ENCODE results near the gene GTF2F2.

GTF2F2 gene

GRCh38 chr13:45119991-45120864 lies at the start of gene GTF2F2:
Gene GTF2F2 (plus strand): TSS chr13:45120510. CDS start chr13:45120656, 146 bp downstream.
- DNase-seq = peak; percentile 39

GRCh38 chr13:45073809-45074208 lies 46.5 kb upstream of the GTF2F2 start:
- no peak for DNase-seq

GRCh38 chr13:45074721-45075120 lies 45.6 kb upstream of the GTF2F2 start:
- no peak for DNase-seq

- DNase-seq = no peak
Measured at GRCh38 chr13:45078003-45078402, 42.3 kb upstream of the GTF2F2 start.

GRCh38 chr13:45082964-45083363 lies 37.3 kb upstream of the GTF2F2 start:
- DNase-seq = no peak

GRCh38 chr13:45084515-45084914 lies 35.8 kb upstream of the GTF2F2 start:
- DNase-seq = no peak

- no peak for DNase-seq
Measured at GRCh38 chr13:45086484-45086883, 33.8 kb upstream of the GTF2F2 start.

- DNase-seq = no peak
Measured at GRCh38 chr13:45092663-45093062, 27.6 kb upstream of the GTF2F2 start.

- DNase-seq = no peak
Measured at GRCh38 chr13:45100573-45101262, 19.6 kb upstream of the GTF2F2 start.

GRCh38 chr13:45101327-45102018 lies 18.8 kb upstream of the GTF2F2 start:
- no peak for DNase-seq

GRCh38 chr13:45102136-45102507 lies 18.2 kb upstream of the GTF2F2 start:
- no peak for DNase-seq

GRCh38 chr13:45103449-45103848 lies 16.9 kb upstream of the GTF2F2 start:
- DNase-seq = no peak

- no peak for DNase-seq
Measured at GRCh38 chr13:45104261-45104660, 16.0 kb upstream of the GTF2F2 start.

GRCh38 chr13:45105895-45106294 lies 14.4 kb upstream of the GTF2F2 start:
- DNase-seq = no peak

- DNase-seq = no peak
Measured at GRCh38 chr13:45107539-45107938, 12.8 kb upstream of the GTF2F2 start.

- no peak for DNase-seq
Measured at GRCh38 chr13:45108716-45109101, 11.6 kb upstream of the GTF2F2 start.

- DNase-seq = no peak
Measured at GRCh38 chr13:45109102-45109720, 11.1 kb upstream of the GTF2F2 start.

- no peak for DNase-seq
Measured at GRCh38 chr13:45113233-45114224, 6.8 kb upstream of the GTF2F2 start.

- DNase-seq = no peak
Measured at GRCh38 chr13:45119469-45119990, 780 bp upstream of the GTF2F2 start.

- no peak for DNase-seq
Measured at GRCh38 chr13:45120967-45121831, 889 bp downstream of the GTF2F2 start.

GRCh38 chr13:45122941-45123340 lies 2.6 kb downstream of the GTF2F2 start:
- DNase-seq = no peak
